GM18520 (cell line): ENCODE results near the gene SH3BGRL2.

Experiments used
- ATAC-seq: cut with Tn5 transposase; IDR thresholded peaks from one replicate; pipeline ENCODE4 v1.9.1; 2021; ENCODE audit not compliant: unreplicated experiment

SH3BGRL2 gene

GRCh38 chr6:79630883-79631692, at the start of gene SH3BGRL2:
Gene SH3BGRL2 (plus strand): TSS chr6:79631329. CDS start chr6:79631462, 133 bp downstream.
- no peak for ATAC-seq

DNA sequence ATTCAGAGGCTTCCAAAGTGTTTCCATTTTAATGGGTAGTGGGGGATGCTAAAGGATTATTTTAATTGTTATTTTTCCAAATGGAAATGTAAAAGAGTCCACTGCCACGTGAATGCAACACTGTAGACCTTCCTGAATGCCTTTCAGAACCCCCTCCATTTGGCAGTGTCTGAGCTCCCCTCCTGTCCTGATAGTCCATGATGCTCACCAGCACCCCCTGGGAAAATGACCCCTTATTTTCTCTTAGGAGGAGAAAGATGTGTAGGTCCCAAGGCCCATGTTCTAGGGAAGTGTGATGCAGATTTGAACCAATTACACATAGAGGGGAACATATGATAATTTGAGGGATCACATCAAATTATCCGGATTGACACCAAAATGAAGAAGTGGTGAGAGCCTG, 46.8 kb upstream of the SH3BGRL2 start:
- ATAC-seq: no peak

DNA sequence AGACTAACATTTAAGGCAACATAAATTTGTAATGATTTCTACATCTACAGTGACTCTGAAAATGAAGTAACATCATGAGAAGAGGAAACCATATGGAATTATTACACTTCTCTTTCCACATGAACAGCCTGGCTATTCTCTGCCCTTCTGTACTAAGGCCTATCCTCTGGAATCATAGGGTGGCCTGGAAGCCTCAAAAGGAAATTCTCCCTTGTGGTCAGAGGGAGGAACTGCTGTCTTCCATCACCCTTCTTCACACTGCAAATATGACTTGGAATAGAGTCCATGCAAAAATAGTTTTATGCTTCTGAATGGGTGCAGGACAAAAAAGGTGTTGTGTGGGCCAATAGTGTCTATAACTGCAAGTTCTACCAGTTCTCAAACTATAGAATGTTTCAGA, 44.6 kb upstream of the SH3BGRL2 start:
- ATAC-seq: no peak

GRCh38 chr6:79589701-79590100, 41.4 kb upstream of the SH3BGRL2 start:
- no peak for ATAC-seq

DNA sequence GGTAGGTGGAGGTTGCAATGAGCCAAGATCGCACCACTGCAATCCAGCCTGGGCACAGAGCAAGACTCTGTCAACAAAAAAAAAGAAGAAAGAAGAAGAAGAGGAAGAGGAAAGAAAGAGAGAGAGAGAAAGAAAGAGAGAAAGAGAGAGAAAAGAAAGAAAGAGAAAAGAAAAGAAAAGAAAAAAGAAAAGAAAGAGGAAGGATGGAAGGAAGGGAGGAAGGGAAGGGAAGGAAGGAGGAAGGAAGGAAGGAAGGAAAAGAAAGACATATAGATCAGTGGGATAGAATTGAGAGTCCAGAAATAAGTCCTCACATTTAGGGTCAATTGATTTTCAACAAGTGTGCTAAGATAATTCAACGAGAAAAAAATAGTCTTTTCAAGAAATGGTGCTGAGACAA, 34.0 kb upstream of the SH3BGRL2 start:
- no peak for ATAC-seq

DNA sequence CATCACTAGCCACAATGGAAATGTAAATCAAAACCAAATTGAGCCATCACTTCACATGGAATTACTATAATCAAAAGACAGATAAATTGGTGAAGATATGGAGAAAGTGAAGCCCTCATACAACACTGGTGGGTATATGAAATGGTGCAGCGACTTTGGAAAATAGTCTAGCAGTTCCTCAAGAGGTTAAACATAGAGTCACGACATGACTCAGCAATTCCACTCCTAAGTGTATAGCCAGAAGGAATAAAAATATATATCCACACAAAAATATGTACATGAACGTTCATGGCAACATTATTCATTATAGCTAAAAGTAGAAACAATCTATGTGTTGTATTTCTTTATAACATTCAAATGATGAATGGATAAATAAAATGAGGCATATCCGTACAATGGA, 33.1 kb upstream of the SH3BGRL2 start:
- no peak for ATAC-seq

DNA sequence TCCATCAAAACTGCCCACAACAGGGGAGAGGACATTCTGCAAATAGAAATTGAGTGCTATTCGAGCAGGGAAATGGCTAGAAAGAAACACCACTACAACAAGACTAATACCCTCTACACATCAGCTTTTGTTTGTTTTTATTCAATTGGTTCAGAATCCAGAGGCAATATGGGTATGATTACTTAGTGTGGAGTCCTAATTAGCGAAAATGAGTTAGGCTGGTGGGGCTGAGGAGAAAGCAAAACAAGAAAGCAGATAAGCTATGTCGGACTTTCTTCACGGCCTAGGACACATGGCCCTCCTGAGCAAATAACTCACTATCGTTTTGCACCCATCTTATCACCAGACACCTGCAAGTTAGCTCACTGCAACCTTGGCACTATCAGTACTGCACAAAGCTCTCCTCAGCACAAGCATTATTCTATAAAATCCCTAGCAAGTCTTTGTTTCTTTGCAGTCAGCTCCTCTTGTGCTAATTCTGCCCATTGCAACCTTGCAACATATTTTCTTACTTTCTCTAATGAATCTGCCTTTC, 31.3 kb upstream of the SH3BGRL2 start:
- no peak for ATAC-seq

- no peak for ATAC-seq
These were observed 30.8 kb upstream of the SH3BGRL2 start for GRCh38 chr6:79600313-79600712.

DNA sequence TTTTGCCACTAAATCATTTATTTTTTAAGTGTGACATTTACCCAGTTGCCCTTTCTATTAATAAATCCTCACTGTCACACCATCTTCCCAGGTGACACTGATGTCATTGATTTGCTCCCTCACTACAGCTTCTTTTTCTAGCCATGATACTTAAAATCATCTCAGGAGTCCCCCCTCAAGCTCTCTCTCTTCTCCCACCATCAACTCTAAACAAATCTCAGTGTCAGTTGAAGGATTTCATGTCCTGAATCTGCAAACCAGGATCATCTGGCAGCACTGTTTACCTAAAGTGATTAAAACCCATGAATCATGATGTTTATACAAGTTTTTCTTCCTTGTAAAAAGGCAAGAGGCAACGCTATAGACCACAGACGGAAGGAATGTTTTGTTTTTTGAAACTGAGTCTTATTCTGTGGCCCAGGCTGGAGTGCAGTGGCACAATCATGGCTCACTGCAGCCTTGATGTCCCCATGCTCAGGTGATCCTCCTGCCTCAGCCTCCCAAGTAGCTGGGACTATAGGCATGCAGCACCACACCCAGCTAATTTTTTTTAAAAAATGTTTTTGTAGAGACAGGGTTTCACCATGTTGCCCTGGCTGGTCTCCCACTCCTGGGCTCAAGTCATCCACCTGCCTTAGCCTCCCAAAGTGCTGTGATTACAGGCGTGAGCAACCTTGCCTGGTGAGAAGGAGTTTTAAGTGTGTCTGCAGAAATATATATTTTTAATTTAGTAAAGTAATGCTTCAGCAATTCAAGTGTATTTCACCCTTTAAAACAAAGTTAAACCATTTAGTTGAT, 30.1 kb upstream of the SH3BGRL2 start:
- ATAC-seq: no peak

- no peak for ATAC-seq
These were observed 28.3 kb upstream of the SH3BGRL2 start for GRCh38 chr6:79602859-79603258.

- ATAC-seq: no peak
These were observed 26.5 kb upstream of the SH3BGRL2 start for GRCh38 chr6:79604583-79605037.

- ATAC-seq: no peak
These were observed 26.1 kb upstream of the SH3BGRL2 start for GRCh38 chr6:79605061-79605460.

- no peak for ATAC-seq
These were observed 25.0 kb upstream of the SH3BGRL2 start for GRCh38 chr6:79605968-79606764.

DNA sequence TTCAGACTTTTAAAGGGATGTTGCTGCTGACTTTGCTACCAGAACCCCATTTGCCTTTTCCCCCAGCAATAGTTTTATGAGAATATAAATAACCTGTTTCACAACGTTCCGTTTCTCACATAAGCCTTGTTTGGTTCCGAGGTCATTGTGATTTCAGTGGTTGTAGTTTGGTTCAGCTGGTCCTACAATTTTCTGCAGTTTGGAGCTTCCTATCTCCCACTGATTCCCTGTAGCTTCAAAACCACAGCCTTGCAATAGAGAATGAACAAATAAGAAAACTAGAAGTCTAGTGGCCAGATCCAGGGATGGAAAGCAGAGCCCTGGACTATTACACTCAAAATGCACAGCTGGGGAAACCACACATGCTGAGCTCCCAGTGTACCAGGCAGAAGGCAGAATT, 24.1 kb upstream of the SH3BGRL2 start:
- ATAC-seq: no peak

DNA sequence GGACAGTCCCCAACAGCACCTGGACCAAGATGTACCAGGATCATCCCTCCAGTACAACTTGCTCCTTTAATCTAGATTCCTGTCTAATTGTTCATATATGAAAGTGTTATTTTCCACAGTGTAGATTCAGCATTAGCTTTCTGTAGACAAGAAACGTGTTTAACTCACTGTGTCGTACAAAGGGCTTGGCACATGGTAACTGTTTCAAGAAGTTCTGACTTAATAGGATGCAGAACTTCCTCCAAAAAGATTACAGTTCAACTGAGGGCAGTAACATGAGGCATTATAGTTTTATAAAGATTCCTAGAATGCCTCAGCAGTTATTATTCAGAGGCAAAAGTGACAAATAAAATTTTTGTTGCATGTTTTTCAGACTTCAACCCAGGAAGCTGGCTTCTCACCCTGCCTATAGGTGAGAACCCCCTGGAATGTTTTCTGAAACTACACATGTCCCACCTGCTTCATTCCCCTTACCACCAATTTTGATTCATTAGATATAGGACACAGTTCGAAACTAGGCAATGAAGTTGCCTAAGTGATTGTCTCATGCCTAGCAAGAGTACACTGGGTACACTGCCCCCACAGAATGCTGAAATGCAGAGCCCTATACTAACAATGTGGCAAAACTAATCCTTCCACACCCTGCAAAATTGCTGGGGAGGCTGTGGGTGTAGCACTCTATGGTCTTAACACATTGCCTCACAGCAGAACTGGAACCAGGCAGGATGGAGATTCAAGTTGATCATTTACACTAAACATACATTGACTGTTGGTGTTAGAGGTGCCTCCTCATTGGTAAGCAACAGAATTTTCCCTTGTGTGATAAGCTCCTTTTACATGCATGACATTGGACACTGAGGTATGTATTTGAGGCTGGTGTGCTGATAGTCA, 22.6 kb upstream of the SH3BGRL2 start:
- ATAC-seq: no peak

DNA sequence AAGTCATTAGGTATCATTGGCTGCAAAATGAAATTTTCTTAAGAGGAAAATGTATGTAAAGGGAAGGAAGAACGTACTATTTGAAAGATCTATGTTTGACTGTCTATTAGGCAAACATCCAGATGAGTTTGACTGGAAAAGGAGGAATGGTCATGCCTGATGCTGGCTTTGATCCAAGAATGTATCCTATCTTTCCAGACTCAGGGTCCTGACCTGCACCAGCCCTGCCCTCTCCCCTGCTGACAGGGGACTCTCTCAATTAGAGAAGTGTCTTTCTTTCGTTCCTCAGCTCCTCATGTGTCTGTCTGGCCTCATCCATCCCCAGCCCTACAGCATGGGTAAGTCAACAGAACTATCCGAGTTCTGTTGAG, 21.9 kb upstream of the SH3BGRL2 start:
- ATAC-seq: no peak

- ATAC-seq: no peak
These were observed 20.7 kb upstream of the SH3BGRL2 start for GRCh38 chr6:79610306-79611009.

- ATAC-seq: no peak
These were observed 18.7 kb upstream of the SH3BGRL2 start for GRCh38 chr6:79612457-79612856.

DNA sequence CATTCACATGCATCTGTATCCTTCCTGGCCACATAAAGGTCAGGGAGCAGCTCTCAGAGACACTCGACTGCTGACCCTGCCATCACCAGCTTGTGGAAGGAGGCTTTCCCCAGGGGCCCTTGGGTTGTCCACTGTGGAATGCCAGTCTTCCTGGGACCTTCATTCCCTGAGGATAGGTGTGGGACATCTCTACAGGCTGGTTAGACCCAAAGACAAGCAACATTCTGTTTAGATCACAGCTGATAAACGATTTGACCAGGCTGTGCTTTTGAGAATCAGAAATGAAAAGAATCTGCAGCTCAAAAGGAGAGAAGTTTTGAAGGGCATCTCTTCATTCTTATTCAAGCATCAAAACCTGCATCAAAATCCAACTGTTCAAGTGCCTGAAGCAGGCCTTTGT, 18.2 kb upstream of the SH3BGRL2 start:
- no peak for ATAC-seq

DNA sequence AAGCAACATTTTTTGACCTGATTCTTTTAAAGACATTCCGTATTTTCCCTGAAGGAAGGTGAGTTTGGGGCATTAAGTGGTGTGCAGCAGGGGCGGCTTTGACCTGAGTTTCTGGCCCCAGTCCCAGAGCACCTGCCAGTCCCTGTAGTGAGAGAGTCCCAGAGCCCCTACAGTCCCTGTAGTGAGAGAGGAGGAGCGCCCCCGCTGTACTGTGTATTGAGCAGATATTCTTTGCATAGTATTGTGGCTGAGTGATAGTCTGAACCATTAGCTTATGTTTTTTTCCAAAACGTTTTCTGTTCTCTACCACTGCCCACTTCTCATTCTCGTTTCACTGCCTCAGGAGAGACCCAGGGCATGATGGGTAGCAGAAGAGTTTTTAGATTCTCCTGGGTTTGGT, 17.2 kb upstream of the SH3BGRL2 start:
- ATAC-seq: no peak
